H1 (cell line): Measurements from ENCODE around the gene VAV2. TPM values are rescaled to one million over a fixed set of nuclear protein-coding genes. Genes with fewer than 3 reads are reported as not detected.

Experiments
- KDM1A ChIP-seq: fragments of 200-600, 300-600 bp; sonication (generic); IDR thresholded peaks from 2 replicates; pipeline ENCODE4 v1.7.1; 2016; ENCODE audit warnings: mild to moderate bottlenecking, low read length, borderline replicate concordance
- polyA plus RNA-seq, 7 experiments: library from polyadenylated mRNA; depleted of rRNA in 3 of 7; stranded (reverse) in 5 of 7; unstranded in 2 of 7; fragments of >200 nt in 5 of 7; fragments of 200-250 nt in 2 of 7; gene quantifications; 1 replicate in 5 of 7; 2 replicates in 1 of 7; 4 replicates in 1 of 7; pipeline versions ENCODE4 v1.2.1 to v1.2.3, GENCODE V29; 2011 to 2013; ENCODE audit warnings: missing spikeins in 2 of 7, mixed read lengths in 2 of 7
- total RNA-seq: library from RNA; stranded (reverse); fragmentation: NEBNext Ultra II Directional; extraction: Animal tissue kit (Norgen Biotek cat#: 25700); gene quantifications from 2 replicates; pipeline ENCODE4 v1.2.1, GENCODE V29; 2021

Gene VAV2
- total and polyA plus RNA-seq, 2 of the 8 experiments (the other 6 are each of a cell fraction or from before 2014, with no cell fraction given), result 13.6 to 37.6 TPM

DNA sequence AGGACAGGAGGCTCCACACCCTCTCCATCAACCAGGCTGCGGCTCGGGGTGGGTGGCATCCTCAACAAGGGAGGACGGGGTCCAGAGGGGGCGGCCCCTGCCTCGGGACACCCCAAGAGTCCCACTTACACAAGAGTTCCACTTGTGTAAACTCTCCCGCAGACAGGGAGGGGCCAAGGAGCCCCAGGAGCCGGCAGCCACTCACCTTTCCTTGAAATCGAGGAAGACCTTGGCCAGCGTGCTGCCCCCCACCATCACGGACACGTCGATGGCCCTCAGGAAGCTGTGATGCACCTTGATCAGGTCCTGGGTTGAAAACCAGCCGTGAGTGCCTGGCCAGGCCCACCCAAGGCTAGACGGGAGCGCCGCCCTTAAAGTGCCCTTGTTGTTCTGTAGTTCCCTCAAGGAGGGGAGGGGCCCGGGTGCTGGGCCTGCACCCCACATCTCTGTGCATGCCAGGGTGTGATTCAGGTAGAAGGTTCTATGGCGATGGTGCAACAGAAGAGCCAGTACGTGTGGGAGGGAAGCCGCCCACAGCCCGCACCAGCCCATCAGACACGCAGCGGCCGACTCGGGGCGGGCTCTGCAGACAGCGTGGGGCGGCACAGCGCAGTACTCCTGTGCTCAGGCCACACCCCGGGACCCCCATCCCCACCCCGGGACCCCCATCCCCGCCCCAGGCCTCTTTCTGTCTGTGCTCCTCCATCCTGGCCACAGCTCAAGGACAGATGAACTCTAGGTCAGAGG lies 186.1 kb downstream of the VAV2 start (continued):
- no peak for TF ChIP-seq KDM1A
